ENCODE results near the gene TGFBR2.

GRCh38 chr3:30617653-30618052 is 11.3 kb downstream of the TGFBR2 start:
- no peak for TF ChIP-seq POLR2A (IDR thresholded peaks at IDR 0.05)
- TF ChIP-seq, protein P1, sequence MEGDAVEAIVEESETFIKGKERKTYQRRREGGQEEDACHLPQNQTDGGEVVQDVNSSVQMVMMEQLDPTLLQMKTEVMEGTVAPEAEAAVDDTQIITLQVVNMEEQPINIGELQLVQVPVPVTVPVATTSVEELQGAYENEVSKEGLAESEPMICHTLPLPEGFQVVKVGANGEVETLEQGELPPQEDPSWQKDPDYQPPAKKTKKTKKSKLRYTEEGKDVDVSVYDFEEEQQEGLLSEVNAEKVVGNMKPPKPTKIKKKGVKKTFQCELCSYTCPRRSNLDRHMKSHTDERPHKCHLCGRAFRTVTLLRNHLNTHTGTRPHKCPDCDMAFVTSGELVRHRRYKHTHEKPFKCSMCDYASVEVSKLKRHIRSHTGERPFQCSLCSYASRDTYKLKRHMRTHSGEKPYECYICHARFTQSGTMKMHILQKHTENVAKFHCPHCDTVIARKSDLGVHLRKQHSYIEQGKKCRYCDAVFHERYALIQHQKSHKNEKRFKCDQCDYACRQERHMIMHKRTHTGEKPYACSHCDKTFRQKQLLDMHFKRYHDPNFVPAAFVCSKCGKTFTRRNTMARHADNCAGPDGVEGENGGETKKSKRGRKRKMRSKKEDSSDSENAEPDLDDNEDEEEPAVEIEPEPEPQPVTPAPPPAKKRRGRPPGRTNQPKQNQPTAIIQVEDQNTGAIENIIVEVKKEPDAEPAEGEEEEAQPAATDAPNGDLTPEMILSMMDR (IDR thresholded peaks at IDR 0.05) = no peak
